Endothelial cell (in vitro differentiated cells): ENCODE measurements around the gene PRLHR. TPM values are rescaled to one million over a fixed set of nuclear protein-coding genes. Genes with fewer than 3 reads are reported as not detected.

Experiments used
- DNase-seq: peaks from one replicate; pipeline ENCODE4 v3.0.0; 2021; ENCODE audit warnings: low spot score
- H3K27ac Mint-ChIP-seq: one replicate; pipeline ENCODE4 v1.8.0; 2021; ENCODE audit warnings: mixed read lengths, inconsistent platforms; ENCODE audit not compliant: unreplicated experiment
- H3K27me3 Mint-ChIP-seq: one replicate; pipeline ENCODE4 v1.8.0; 2021; ENCODE audit warnings: mild to moderate bottlenecking, moderate library complexity, mixed read lengths, inconsistent platforms; ENCODE audit not compliant: unreplicated experiment
- H3K36me3 Mint-ChIP-seq: one replicate; pipeline ENCODE4 v1.8.0; 2021; ENCODE audit warnings: mild to moderate bottlenecking, low read depth, mixed read lengths, inconsistent platforms; ENCODE audit not compliant: unreplicated experiment
- H3K4me1 Mint-ChIP-seq: one replicate; pipeline ENCODE4 v1.8.0; 2021; ENCODE audit warnings: mild to moderate bottlenecking, mixed read lengths, inconsistent platforms; ENCODE audit not compliant: unreplicated experiment
- H3K4me3 Mint-ChIP-seq: one replicate; pipeline ENCODE4 v1.8.0; 2021; ENCODE audit warnings: mild to moderate bottlenecking, mixed read lengths, inconsistent platforms; ENCODE audit not compliant: unreplicated experiment
- H3K9me3 Mint-ChIP-seq: one replicate; pipeline ENCODE4 v1.8.0; 2021; ENCODE audit warnings: mixed read lengths, inconsistent platforms; ENCODE audit not compliant: unreplicated experiment
- total RNA-seq: library from RNA; stranded (reverse); fragmentation: NEBNext Ultra II Directional; extraction: Animal tissue kit (Norgen Biotek cat#: 25700); gene quantifications from one replicate; pipeline ENCODE4 v1.2.1, GENCODE V29; 2021; ENCODE audit not compliant: unreplicated experiment
- TF ChIP-seq, protein P1 (sequence below): fragments of 200-600 bp; sonication (generic); IDR thresholded peaks from one replicate; pipeline ENCODE4 v1.5.0; 2021; ENCODE audit warnings: antibody characterized with exemption; ENCODE audit not compliant: unreplicated experiment

The PRLHR gene
- total RNA-seq, 1 donor from 2014 or later: not detected

DNA sequence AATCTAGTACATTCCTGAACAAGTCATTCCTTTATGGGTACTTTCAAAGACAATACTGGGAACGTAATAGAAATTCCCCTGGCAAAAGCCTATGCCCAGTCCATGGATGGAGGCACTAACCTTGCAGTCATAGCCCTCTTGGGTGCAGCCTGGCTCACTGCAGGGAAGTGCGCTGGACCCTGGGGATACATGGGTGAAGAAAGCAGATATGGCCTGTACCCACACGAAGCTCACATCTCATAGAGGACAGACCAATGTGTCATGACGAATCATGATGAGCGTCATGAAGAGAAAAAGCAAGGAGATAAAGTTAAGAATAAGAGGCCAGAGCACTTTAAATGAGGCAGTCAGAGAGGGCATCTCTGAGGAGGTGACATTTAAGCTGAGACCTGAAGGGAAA is 11.8 kb downstream of the PRLHR start:
- Mint-ChIP-seq H3K36me3 (no peaks in the 10 kb centered on the region), H3K27me3 (no peaks in the 10 kb centered on the region), H3K4me1 (no peaks in the 10 kb centered on the region), H3K4me3 (no peak overlapping the region), H3K27ac (no peak overlapping the region), H3K9me3 (no peaks in the 10 kb centered on the region)
- DNase-seq: no peak
- TF ChIP-seq, protein P1, sequence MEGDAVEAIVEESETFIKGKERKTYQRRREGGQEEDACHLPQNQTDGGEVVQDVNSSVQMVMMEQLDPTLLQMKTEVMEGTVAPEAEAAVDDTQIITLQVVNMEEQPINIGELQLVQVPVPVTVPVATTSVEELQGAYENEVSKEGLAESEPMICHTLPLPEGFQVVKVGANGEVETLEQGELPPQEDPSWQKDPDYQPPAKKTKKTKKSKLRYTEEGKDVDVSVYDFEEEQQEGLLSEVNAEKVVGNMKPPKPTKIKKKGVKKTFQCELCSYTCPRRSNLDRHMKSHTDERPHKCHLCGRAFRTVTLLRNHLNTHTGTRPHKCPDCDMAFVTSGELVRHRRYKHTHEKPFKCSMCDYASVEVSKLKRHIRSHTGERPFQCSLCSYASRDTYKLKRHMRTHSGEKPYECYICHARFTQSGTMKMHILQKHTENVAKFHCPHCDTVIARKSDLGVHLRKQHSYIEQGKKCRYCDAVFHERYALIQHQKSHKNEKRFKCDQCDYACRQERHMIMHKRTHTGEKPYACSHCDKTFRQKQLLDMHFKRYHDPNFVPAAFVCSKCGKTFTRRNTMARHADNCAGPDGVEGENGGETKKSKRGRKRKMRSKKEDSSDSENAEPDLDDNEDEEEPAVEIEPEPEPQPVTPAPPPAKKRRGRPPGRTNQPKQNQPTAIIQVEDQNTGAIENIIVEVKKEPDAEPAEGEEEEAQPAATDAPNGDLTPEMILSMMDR: no peak

DNA sequence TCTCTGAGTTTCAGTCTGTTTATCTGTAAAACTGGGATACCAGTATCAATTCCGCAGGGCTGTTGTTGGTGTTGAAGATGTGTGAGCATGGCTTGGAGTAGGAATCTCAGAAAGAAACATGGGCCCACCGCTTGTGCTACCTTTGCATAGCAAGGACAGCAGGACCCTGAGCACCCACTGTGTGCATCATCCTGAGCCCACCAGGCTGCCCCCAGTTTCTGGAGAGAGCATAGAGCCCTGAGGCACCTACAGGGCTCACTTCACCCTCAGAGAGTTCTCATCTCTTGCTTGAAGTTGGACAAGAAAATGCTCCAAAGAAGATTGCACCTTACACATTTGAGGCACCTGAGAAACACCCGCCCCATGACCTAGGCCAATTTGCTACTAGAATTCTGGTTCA is 12.9 kb downstream of the PRLHR start:
- Mint-ChIP-seq H3K4me3 (no peak overlapping the region), H3K27ac (no peak overlapping the region), H3K9me3 (no peaks in the 10 kb centered on the region), H3K27me3 (no peaks in the 10 kb centered on the region), H3K36me3 (no peaks in the 10 kb centered on the region), H3K4me1 (no peaks in the 10 kb centered on the region)
- TF ChIP-seq, protein P1: no peak
- no peak for DNase-seq

DNA sequence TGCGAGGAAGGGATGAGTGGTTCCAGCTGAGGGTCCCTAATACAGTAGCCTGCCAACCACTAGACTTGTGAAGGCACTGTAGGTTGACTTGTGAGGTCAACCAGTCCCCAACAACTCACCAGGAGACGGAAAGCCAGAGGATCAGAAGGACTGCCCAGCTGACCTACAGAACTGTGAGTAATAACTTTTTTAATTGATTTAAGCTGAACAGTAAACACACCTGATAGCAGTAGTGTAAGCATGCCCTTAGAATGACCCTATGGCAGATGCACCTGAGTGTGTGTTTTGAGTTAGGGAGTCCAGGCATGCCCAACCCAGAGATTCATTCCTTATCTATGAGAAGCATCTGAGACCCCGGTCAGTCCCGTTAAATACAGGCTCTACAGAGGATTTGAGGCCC is 14.1 kb downstream of the PRLHR start:
- Mint-ChIP-seq H3K4me1 (no peaks in the 10 kb centered on the region), H3K36me3 (no peaks in the 10 kb centered on the region)
- TF ChIP-seq, protein P1: no peak

DNA sequence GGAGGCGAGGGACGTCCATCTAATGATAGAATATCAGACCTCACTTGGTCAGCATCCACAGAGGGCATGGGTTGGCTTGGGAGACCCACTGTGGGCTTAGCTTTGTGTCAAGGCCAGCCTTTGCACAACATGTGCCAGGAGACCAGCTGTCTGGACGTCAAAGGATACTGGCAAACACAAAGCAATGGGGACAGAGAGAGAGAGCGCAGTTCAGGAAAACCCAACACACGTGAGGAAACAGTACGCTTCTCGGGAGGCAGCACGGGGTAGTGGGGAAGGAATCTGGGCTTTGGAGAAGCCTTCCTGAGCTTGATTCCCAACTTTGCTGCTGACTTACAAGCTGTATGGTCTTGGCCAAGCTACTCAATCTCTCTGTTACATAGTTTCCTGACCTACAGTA is 14.7 kb downstream of the PRLHR start:
- no peak for DNase-seq
- Mint-ChIP-seq H3K4me1 (no peaks in the 10 kb centered on the region), H3K27ac (no peak overlapping the region), H3K36me3 (no peaks in the 10 kb centered on the region), H3K27me3 (no peaks in the 10 kb centered on the region), H3K9me3 (no peaks in the 10 kb centered on the region), H3K4me3 (no peak overlapping the region)
- TF ChIP-seq, protein P1: no peak

More for the DNA sequence above, 14.1 kb downstream of the PRLHR start:
- H3K27me3 Mint-ChIP-seq: no peaks in the 10 kb centered on the region
- H3K27ac Mint-ChIP-seq: no peak overlapping the region
- H3K4me3 Mint-ChIP-seq: no peak overlapping the region
- no peaks in the 10 kb centered on the region for H3K9me3 Mint-ChIP-seq
- no peak for DNase-seq

DNA sequence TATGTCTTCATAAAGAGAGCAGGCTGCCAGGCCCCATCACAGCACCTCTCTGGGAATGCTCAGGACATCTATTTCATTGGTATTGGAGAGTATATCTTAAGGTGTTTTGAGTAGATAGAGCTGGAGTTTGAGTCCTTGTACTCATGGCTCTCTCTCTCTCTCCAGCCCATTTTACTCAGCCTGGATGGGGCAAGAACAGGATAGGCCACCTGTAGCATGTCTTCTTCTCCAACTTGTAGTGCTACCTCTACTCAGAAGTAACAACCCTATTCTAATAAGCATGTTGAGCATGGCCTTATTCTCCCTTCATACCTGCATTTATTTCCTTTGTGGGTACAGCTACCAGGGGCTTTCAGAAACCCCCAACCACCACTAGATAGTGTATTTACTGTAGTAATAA is 21.9 kb downstream of the PRLHR start:
- Mint-ChIP-seq H3K36me3 (no peaks in the 10 kb centered on the region), H3K9me3 (no peaks in the 10 kb centered on the region), H3K27me3 (no peaks in the 10 kb centered on the region), H3K4me1 (no peaks in the 10 kb centered on the region), H3K4me3 (no peak overlapping the region), H3K27ac (no peak overlapping the region)
- TF ChIP-seq, protein P1: no peak
- no peak for DNase-seq
